Activated naive CD4-positive, alpha-beta T cell treated with anti-CD3 and anti-CD28 coated beads, Interleukin-2, amount 50 U/mL, for 16 hours (primary cell): ENCODE data around the gene RADIL.

Source experiments
- DNase-seq: peaks from one replicate; pipeline ENCODE4 v3.0.0-alpha.2; 2020

Gene RADIL

GRCh38 chr7:4768597-4769569 is 114.6 kb downstream of the RADIL start:
- DNase-seq: no peak

DNA sequence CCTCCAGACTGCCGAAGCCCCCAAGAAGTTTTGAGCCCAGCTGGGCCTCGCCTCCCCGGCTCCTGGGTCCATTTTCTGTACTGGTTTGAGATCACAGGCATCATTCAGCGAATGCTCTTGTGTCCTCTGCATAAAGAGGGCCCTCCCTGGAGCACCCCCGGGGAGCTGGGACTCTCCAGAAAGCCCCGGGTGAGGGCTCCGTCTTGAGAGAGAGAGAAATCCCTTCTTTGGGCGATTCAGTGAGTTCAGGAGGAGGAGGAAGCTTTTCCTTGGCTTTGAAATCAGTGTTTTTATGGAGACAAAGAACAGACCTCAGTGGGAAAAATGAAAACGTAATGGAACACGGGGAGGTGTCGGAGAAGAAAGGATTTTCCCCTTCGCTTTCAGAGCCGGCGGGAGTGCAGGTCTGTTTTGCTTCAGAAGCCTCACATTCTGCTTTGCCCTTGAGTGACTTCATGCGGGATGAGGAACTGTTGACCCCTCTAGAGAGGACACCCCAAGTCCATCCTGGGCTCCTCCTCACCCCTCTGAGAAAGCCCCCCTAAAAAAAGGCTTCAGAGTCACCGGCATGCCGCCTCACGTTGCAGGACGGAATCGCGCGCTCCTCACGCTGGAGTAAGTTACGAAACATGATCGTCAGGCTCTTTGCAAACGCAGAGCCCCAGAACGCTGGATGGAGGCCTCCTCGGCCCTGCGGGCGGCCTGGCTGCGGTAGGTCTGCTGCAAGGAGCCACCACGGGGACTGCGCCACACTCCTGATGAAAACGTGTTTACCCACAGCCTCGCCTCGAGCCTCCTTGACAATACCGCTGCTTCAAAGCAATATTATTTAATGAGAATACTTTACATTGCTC is 116.6 kb downstream of the RADIL start:
- DNase-seq: no peak

GRCh38 chr7:4765776-4766490 is 117.6 kb downstream of the RADIL start:
- DNase-seq: no peak

GRCh38 chr7:4764402-4765007 is 119.0 kb downstream of the RADIL start:
- DNase-seq: no peak

DNA sequence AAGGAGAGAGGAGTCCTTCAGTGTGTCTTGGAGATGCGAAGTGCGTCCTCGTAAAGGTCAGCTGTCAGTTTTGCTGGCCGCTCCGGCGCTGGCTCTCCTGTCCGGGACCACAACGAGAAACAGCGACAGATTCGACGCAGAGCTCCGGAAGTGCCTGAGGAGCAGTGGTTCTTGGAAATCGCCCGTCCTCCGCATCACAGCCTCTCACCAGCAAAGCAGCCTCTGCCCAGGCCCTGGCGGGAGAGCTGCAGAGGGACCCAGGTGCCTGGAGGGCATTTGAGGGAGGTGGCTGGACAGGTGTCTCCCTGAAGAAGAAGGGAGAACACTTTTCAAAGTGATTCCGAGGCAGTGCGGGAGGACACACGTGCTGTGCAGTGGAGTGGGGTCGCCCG is 119.7 kb downstream of the RADIL start:
- DNase-seq: no peak

DNA sequence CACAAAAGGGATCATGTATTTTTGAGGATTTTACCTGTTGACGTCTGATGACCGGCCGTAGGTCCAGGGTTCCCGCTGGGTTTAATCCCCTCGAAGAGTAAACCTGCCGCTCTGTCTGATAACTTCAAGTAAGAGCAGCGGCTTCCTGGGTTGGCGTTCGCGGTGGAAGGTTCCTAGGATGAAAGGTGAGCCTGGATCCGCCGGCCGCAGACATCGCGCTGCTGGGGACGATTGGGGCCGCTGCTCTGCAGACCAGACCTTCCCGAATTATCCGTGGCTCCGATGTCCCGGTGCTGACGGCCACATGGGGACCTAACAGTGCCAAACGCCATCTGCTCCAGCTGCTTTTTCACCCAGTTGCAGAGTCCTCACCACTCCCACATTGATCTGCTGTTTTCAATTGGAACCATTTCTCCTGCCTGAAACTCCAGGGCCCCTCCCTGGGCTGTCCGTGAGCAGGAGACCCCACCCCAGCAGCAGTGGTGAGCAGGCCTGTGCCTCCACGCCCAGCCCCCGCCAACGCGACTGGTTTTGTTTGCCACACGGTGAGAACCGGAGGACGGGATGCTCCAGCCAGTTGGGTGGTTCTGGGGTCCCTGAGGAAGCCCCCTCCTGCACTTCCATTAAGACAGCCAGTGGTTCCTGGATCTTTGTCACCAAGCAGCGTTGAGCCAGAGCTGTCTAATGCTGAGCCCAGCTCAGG is 120.3 kb downstream of the RADIL start:
- no peak for DNase-seq

- no peak for DNase-seq
Observed at GRCh38 chr7:4762121-4763055, 121.1 kb downstream of the RADIL start.

- no peak for DNase-seq
Observed at GRCh38 chr7:4760952-4761351, 122.6 kb downstream of the RADIL start.

GRCh38 chr7:4759211-4759610 is 124.3 kb downstream of the RADIL start:
- DNase-seq: no peak

- no peak for DNase-seq
Observed at GRCh38 chr7:4758791-4759190, 124.7 kb downstream of the RADIL start.

DNA sequence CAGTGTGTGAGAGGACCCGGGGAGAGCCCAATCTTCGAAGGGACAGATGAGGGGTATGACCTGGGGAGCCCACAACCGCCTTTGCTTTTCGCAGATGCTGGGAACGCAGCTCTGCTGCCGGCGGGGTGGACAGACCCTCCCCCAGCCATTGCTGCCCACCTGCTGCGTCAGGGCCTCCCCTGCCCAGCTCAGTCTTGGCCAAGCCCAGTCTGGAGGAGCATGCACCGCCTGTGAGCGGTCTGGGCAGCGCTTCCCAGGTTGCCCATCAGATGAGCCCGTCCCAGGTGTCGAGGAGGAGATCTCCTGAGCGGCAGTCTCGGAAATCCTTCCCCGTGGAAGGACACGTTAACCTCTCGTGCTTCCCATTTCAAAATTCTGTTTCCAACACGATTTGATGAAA is 125.4 kb downstream of the RADIL start:
- no peak for DNase-seq

DNA sequence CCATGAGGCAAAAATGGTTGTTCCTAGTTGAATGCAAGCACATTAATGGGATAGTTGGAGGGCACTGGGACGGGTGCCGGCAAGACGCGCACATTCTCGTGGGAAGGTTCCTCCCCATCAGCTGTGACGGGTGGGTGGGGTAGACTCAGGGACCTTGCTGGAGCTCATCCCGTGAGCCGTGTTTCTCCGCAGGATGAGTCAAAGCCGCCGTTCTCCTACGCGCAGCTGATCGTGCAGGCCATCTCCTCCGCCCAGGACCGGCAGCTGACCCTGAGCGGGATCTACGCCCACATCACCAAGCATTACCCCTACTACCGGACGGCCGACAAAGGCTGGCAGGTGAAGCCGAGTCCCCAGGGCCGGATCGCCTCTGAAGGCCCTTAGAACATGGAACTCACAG is 128.5 kb downstream of the RADIL start:
- DNase-seq: no peak

DNA sequence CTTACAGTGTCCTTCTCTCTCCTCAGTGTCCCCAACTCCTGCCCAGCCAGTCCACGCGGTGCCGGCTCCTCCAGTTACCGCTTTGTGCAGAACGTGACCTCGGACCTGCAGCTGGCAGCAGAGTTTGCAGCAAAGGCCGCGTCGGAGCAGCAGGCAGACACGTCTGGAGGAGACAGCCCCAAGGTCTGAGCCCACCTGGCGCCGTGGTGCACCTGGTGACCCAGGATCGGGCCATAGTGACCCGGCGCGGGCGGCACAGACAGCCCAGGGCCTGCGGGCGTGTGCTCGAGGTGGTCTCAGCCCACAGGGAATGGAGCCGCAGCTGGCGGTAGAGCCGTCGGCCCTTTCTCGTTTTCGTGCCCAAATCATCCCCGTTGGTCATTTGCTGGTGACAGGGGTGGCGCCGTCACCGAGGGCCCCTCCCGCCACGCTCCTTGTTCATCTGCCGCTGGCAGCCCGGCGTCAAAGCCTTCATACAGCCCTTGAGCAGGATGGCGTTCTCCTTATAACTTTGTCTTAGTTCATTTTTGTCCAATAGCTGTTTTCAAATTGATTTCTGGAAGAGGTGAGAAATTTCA is 129.0 kb downstream of the RADIL start:
- no peak for DNase-seq

DNA sequence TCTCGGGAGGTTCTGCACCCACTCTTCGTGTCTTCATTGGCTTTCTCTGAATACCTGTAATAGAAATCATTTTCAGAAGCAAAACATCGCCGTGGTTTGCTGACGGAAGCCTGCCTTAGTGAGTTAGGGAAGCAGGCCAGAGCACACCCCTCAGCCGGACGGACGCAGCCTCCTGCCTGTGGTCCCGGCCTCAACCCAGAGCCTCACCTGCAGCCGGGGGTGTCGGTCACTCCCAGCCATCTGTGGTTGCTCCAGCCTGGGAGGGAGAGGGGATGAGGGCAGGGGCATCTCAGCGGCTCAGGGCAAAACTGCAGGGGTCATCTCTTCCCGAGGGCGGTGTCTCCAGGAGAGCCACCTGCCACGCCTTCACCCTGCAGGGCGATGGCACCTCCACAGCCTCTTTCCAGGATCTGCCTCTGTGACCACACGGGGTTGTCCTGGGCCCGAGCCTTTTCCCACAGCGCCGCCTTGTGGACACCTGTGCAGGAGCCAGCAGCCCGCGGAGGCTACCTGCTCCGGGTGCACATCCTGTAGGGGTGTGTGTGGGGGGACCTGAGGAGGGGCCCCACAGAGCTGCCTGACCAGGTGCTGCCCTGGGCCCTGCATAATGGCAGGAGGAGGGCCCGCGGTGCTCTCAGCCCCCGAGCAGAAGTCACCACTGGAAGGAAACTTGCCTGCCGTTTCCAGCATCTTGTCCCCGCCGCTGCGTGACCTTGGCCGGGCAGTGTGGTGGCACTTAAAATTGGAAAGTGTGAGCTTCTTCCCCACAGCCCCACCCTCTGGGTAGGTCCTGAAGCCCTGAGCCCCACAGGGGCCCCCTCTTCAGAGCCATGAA is 129.7 kb downstream of the RADIL start:
- DNase-seq: peak; percentile 84

DNA sequence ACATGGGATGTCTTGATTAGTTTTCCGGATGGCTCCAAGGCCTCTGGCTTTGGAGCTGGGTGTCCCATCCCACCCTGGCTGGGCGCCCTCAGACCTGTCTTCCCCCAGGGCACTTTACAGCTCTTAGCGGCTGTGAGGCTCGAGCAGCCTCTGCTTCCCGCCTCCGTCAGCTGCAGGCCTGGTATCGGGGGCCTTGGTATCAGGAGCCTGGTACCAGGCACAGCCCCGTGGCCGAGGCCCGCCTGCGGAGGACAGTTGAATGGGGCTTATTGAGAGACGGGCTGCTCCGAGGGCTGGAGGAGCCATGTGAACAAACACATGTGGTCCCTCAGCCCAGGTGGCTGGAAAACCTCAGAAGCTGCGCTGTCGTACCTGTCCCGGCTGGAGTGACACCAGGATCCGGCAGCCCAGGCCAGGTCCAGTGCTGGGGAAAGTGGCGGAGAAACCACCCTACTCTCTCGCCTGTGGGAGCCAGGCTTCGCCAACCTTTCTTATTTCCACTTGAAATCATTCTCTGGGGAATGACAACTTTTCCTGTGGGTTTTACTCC is 132.0 kb downstream of the RADIL start:
- DNase-seq: no peak

GRCh38 chr7:4749798-4750197 is 133.7 kb downstream of the RADIL start:
- DNase-seq: no peak

- DNase-seq: no peak
Observed at GRCh38 chr7:4749363-4749762, 134.2 kb downstream of the RADIL start.
